ENCODE measurements around the gene RCOR1.

RCOR1 gene

GRCh38 chr14:102711207-102711606 is 118.8 kb downstream of the RCOR1 start:
- ChIA-PET POLR2A (no interaction called here), CTCF (no interaction called here)
- TF ChIP-seq SUZ12 (IDR thresholded peaks at IDR 0.05), result no peak
- no peak for TF ChIP-seq PKNOX1 (IDR thresholded peaks at IDR 0.05)
- no peak for TF ChIP-seq SP1 (IDR thresholded peaks at IDR 0.05)
- TF ChIP-seq ARNT (IDR thresholded peaks at IDR 0.05), result no peak
- no peak for TF ChIP-seq L3MBTL2 (conservative IDR thresholded peaks at IDR 0.05)
- no peak for TF ChIP-seq NFRKB (IDR thresholded peaks at IDR 0.05)
- TF ChIP-seq CTBP1 (IDR thresholded peaks at IDR 0.05; ENCODE audit: borderline replicate concordance), result no peak
- no peak for DNase-seq (ENCODE audit: extremely low spot score)

- ChIA-PET POLR2A (no interaction called here), CTCF (interaction anchor here (1.1 kb wide), 1 partner anchor 187 kb away, joined by 3 read pairs; no protein-coding TSS in a partner anchor)
- no peak for DNase-seq (ENCODE audit: extremely low spot score)
- TF ChIP-seq HDGF (IDR thresholded peaks at IDR 0.05; ENCODE audit: borderline replicate concordance) (no peak), SUZ12 (IDR thresholded peaks at IDR 0.05) (no peak), BHLHE40 (IDR thresholded peaks at IDR 0.05; ENCODE audit: borderline replicate concordance) (no peak), NFRKB (IDR thresholded peaks at IDR 0.05) (no peak), FOXK2 (IDR thresholded peaks at IDR 0.05) (no peak)
Observed at GRCh38 chr14:102711946-102712345, 119.5 kb downstream of the RCOR1 start.

- DNase-seq (ENCODE audit: extremely low spot score), result no peak
- TF ChIP-seq FOXA1 (IDR thresholded peaks at IDR 0.05), result no peak
- ChIA-PET POLR2A (no interaction called here), CTCF (no interaction called here)
Observed at GRCh38 chr14:102717276-102717675, 124.8 kb downstream of the RCOR1 start.

GRCh38 chr14:102722646-102723045 is 130.2 kb downstream of the RCOR1 start:
- TF ChIP-seq TARDBP (IDR thresholded peaks at IDR 0.05), result no peak
- no peak for TF ChIP-seq HDGF (IDR thresholded peaks at IDR 0.05; ENCODE audit: borderline replicate concordance)
- no peak for TF ChIP-seq ELF4 (IDR thresholded peaks at IDR 0.05)
- no peak for DNase-seq (ENCODE audit: extremely low spot score)
- ChIA-PET POLR2A (no interaction called here), CTCF (no interaction called here)

GRCh38 chr14:102723650-102724049 is 131.2 kb downstream of the RCOR1 start:
- ChIA-PET POLR2A (no interaction called here), CTCF (no interaction called here)
- TF ChIP-seq PKNOX1 (IDR thresholded peaks at IDR 0.05), result no peak
- no peak for TF ChIP-seq ZNF384 (IDR thresholded peaks at IDR 0.05)
- no peak for TF ChIP-seq L3MBTL2 (conservative IDR thresholded peaks at IDR 0.05)
- no peak for TF ChIP-seq ELF4 (IDR thresholded peaks at IDR 0.05)
- TF ChIP-seq ARNT (IDR thresholded peaks at IDR 0.05), result no peak
- TF ChIP-seq TARDBP (IDR thresholded peaks at IDR 0.05), result no peak
- no peak for TF ChIP-seq FOXM1 (IDR thresholded peaks at IDR 0.05; ENCODE audit: borderline replicate concordance)
- TF ChIP-seq FOXK2 (IDR thresholded peaks at IDR 0.05), result no peak
- no peak for TF ChIP-seq LEF1 (IDR thresholded peaks at IDR 0.05; ENCODE audit: borderline replicate concordance)
- TF ChIP-seq SP1 (IDR thresholded peaks at IDR 0.05), result no peak
- no peak for TF ChIP-seq BHLHE40 (IDR thresholded peaks at IDR 0.05; ENCODE audit: borderline replicate concordance)
- TF ChIP-seq FOXA1 (IDR thresholded peaks at IDR 0.05), result no peak
- no peak for TF ChIP-seq HDGF (IDR thresholded peaks at IDR 0.05; ENCODE audit: borderline replicate concordance)
- TF ChIP-seq NFRKB (IDR thresholded peaks at IDR 0.05), result no peak
- DNase-seq (ENCODE audit: extremely low spot score), result no peak

- no peak for TF ChIP-seq CTBP1 (IDR thresholded peaks at IDR 0.05; ENCODE audit: borderline replicate concordance)
- no peak for TF ChIP-seq ZNF384 (IDR thresholded peaks at IDR 0.05)
- TF ChIP-seq FOXK2 (IDR thresholded peaks at IDR 0.05), result no peak
- TF ChIP-seq ARNT (IDR thresholded peaks at IDR 0.05), result no peak
- CTCF ChIA-PET, result no interaction called here
- POLR2A ChIA-PET, result interaction anchor here (0.7 kb wide), 1 partner anchor 439 kb away, joined by 3 read pairs; no protein-coding TSS in a partner anchor
- no peak for DNase-seq (ENCODE audit: extremely low spot score)
Observed at GRCh38 chr14:102726191-102726949, 133.9 kb downstream of the RCOR1 start.

- no peak for DNase-seq (ENCODE audit: extremely low spot score)
- POLR2A ChIA-PET, result no interaction called here
- CTCF ChIA-PET, result no interaction called here
- TF ChIP-seq HDGF (IDR thresholded peaks at IDR 0.05; ENCODE audit: borderline replicate concordance), result no peak
- no peak for TF ChIP-seq ARNT (IDR thresholded peaks at IDR 0.05)
- TF ChIP-seq FOXM1 (IDR thresholded peaks at IDR 0.05; ENCODE audit: borderline replicate concordance), result no peak
- TF ChIP-seq NFRKB (IDR thresholded peaks at IDR 0.05), result no peak
- no peak for TF ChIP-seq TARDBP (IDR thresholded peaks at IDR 0.05)
Observed at GRCh38 chr14:102727336-102728095, 135.1 kb downstream of the RCOR1 start.

GRCh38 chr14:102728501-102728900 is 136.1 kb downstream of the RCOR1 start:
- CTCF ChIA-PET, result no interaction called here
- POLR2A ChIA-PET, result no interaction called here
- TF ChIP-seq TARDBP (IDR thresholded peaks at IDR 0.05) (no peak), HDGF (IDR thresholded peaks at IDR 0.05; ENCODE audit: borderline replicate concordance) (no peak), BHLHE40 (IDR thresholded peaks at IDR 0.05; ENCODE audit: borderline replicate concordance) (no peak), SP1 (IDR thresholded peaks at IDR 0.05) (no peak), L3MBTL2 (conservative IDR thresholded peaks at IDR 0.05) (no peak), NFRKB (IDR thresholded peaks at IDR 0.05) (no peak), SUZ12 (IDR thresholded peaks at IDR 0.05) (no peak), FOXM1 (IDR thresholded peaks at IDR 0.05; ENCODE audit: borderline replicate concordance) (no peak), ZNF384 (IDR thresholded peaks at IDR 0.05) (no peak), ARNT (IDR thresholded peaks at IDR 0.05) (no peak), FOXA1 (IDR thresholded peaks at IDR 0.05) (no peak), CTBP1 (IDR thresholded peaks at IDR 0.05; ENCODE audit: borderline replicate concordance) (no peak), LEF1 (IDR thresholded peaks at IDR 0.05; ENCODE audit: borderline replicate concordance) (no peak), PKNOX1 (IDR thresholded peaks at IDR 0.05) (no peak), ELF4 (IDR thresholded peaks at IDR 0.05) (no peak), FOXK2 (IDR thresholded peaks at IDR 0.05) (no peak)
- no peak for DNase-seq (ENCODE audit: extremely low spot score)
